H1 (cell line): ENCODE results near the gene RRP12. TPM values are rescaled to one million over a fixed set of nuclear protein-coding genes. Genes with fewer than 3 reads are reported as not detected.

Experiments
- CTCF ChIA-PET: fragments of 300-600 bp; sonication (Branson Sonifier 250); formaldehyde crosslinking; loops from one replicate; lab custom pipeline; 2021; ENCODE audit not compliant: partially characterized antibody; lab: Charles Lee
- POLR2A ChIA-PET: fragments of 300-600 bp; sonication (Branson Sonifier 250); formaldehyde crosslinking; loops from one replicate; lab custom pipeline; 2021; ENCODE audit warnings: inconsistent platforms; ENCODE audit not compliant: partially characterized antibody; lab: Charles Lee
- DNase-seq, 2 experiments: peaks; one replicate each; pipeline versions ENCODE4 v3.0.0 to v3.0.0-alpha.2; 2010 to 2022; ENCODE audit warnings: low spot score in 2 of 2, low read depth in 1 of 2, mixed read lengths in 1 of 2
- FAIRE-seq: peaks from 2 replicates; lab custom pipeline; 2011; peaks lifted over from hg19 to GRCh38; lab: Jason Lieb, UNC
- H2AFZ ChIP-seq: 2 replicates; pipeline ENCODE4 v1.8.1; 2012; ENCODE audit warnings: low read length, inconsistent platforms
- H2AK5ac ChIP-seq: 2 replicates; pipeline ENCODE4 v1.6.1; 2013; ENCODE audit warnings: low read depth, low read length
- H2BK120ac ChIP-seq: replicated peaks from 2 replicates; pipeline ENCODE3; 2013; ENCODE audit warnings: low read depth, low read length, inconsistent platforms
- H2BK12ac ChIP-seq: 2 replicates; pipeline ENCODE4 v1.6.1; 2013; ENCODE audit warnings: low read depth, low read length
- H2BK15ac ChIP-seq: 2 replicates; pipeline ENCODE4 v1.6.1; 2013; ENCODE audit warnings: low read length
- H2BK20ac ChIP-seq: 2 replicates; pipeline ENCODE4 v1.6.1; 2013; ENCODE audit warnings: low read length
- H2BK5ac ChIP-seq: 2 replicates; pipeline ENCODE4 v1.6.1; 2013; ENCODE audit warnings: low read depth, low read length
- H3K14ac ChIP-seq: 2 replicates; pipeline ENCODE4 v1.6.1; 2013; ENCODE audit warnings: inconsistent platforms; ENCODE audit not compliant: insufficient read length
- H3K18ac ChIP-seq: 2 replicates; pipeline ENCODE4 v1.6.1; 2013; ENCODE audit warnings: low read length; ENCODE audit errors: extremely low read depth
- H3K23ac ChIP-seq: 2 replicates; pipeline ENCODE4 v1.6.1; 2013; ENCODE audit warnings: inconsistent platforms; ENCODE audit not compliant: insufficient read length
- H3K23me2 ChIP-seq: 2 replicates; pipeline ENCODE4 v1.6.1; 2013; ENCODE audit warnings: low read depth, low read length
- H3K27ac ChIP-seq: 2 replicates; pipeline ENCODE4 v1.6.1; 2011; ENCODE audit warnings: low read depth, low read length, inconsistent platforms
- H3K27me3 ChIP-seq, 4 experiments: replicated peaks in 1 of 4; 1 replicate in 1 of 4; 2 replicates in 3 of 4; pipeline versions ENCODE4 v1.6.1 to v1.8.1; 2011 to 2013; ENCODE audit warnings: low read length in 3 of 4, mild to moderate bottlenecking in 3 of 4, inconsistent platforms in 2 of 4, mixed read lengths in 2 of 4, moderate library complexity in 1 of 4; ENCODE audit not compliant: control insufficient read depth in 3 of 4, insufficient read depth in 3 of 4; ENCODE audit errors: extremely low read depth in 1 of 4
- H3K36me3 ChIP-seq, 4 experiments: 2 replicates each; pipeline versions ENCODE4 v1.6.1 to v1.8.1; 2011 to 2013; ENCODE audit warnings: mild to moderate bottlenecking in 4 of 4, low read length in 3 of 4, moderate library complexity in 2 of 4, control low read depth in 1 of 4, inconsistent platforms in 1 of 4; ENCODE audit not compliant: insufficient read depth in 4 of 4, control insufficient read depth in 2 of 4
- H3K4ac ChIP-seq: replicated peaks from 2 replicates; pipeline ENCODE3; 2013; ENCODE audit warnings: low read length, low read depth, mixed read lengths, inconsistent platforms; ENCODE audit not compliant: insufficient read length
- H3K4me1 ChIP-seq, 4 experiments: replicated peaks in 1 of 4; 1 replicate in 1 of 4; 2 replicates in 3 of 4; pipeline versions ENCODE4 v1.6.1 to v1.8.1; 2011 to 2013; ENCODE audit warnings: low read length in 3 of 4, inconsistent platforms in 2 of 4, mixed read lengths in 1 of 4; ENCODE audit not compliant: insufficient read depth in 4 of 4, control insufficient read depth in 3 of 4
- H3K4me2 ChIP-seq, 2 experiments: 2 replicates each; pipeline versions ENCODE4 v1.6.1 to v1.8.1; 2011 to 2013; ENCODE audit warnings: low read depth in 2 of 2, low read length in 2 of 2, control low read depth in 1 of 2, inconsistent platforms in 1 of 2, mild to moderate bottlenecking in 1 of 2; ENCODE audit not compliant: insufficient read depth in 1 of 2
- H3K4me3 ChIP-seq, 4 experiments: fragments of 200-600, 300-600 bp in 1 of 4; sonication (generic), shearing (Covaris generic), sonication (Bioruptor Twin) in 1 of 4; 2 replicates each; pipeline versions ENCODE4 v1.5.1 to v1.8.1; 2011 to 2016; ENCODE audit warnings: low read length in 4 of 4, low read depth in 3 of 4, control low read depth in 2 of 4, inconsistent platforms in 2 of 4, mild to moderate bottlenecking in 2 of 4, mixed read lengths in 1 of 4, moderate library complexity in 1 of 4; ENCODE audit not compliant: insufficient read depth in 2 of 4; ENCODE audit errors: extremely low read depth in 1 of 4
- H3K56ac ChIP-seq: replicated peaks from 2 replicates; pipeline ENCODE3; 2013; ENCODE audit warnings: low read depth, mild to moderate bottlenecking, mixed read lengths, low read length, inconsistent platforms; ENCODE audit not compliant: insufficient read length
- H3K79me1 ChIP-seq: 2 replicates; pipeline ENCODE4 v1.6.1; 2013; ENCODE audit warnings: low read depth, low read length, control low read depth
- H3K79me2 ChIP-seq, 2 experiments: 2 replicates each; pipeline versions ENCODE4 v1.6.1 to v1.8.1; 2012 to 2013; ENCODE audit warnings: low read length in 2 of 2, mild to moderate bottlenecking in 2 of 2, inconsistent platforms in 1 of 2; ENCODE audit not compliant: insufficient read depth in 2 of 2, control insufficient read depth in 1 of 2
- H3K9ac ChIP-seq, 4 experiments: replicated peaks in 1 of 4; 1 replicate in 1 of 4; 2 replicates in 3 of 4; pipeline versions ENCODE4 v1.6.1 to v1.8.1; 2011 to 2013; ENCODE audit warnings: low read depth in 3 of 4, low read length in 3 of 4, control low read depth in 2 of 4, mild to moderate bottlenecking in 2 of 4, moderate library complexity in 2 of 4, inconsistent platforms in 1 of 4; ENCODE audit errors: extremely low read depth in 1 of 4
- H3K9me3 ChIP-seq, 2 experiments: 2 replicates each; pipeline versions ENCODE4 v1.6.1 to v1.8.1; 2012 to 2013; ENCODE audit warnings: mild to moderate bottlenecking in 2 of 2, moderate library complexity in 2 of 2, control low read depth in 1 of 2, inconsistent platforms in 1 of 2, low read depth in 1 of 2, low read length in 1 of 2, mixed read lengths in 1 of 2; ENCODE audit not compliant: insufficient read depth in 2 of 2
- H4K20me1 ChIP-seq, 2 experiments: replicated peaks in 1 of 2; 2 replicates each; pipeline versions ENCODE3 to v1.8.1; 2011 to 2013; ENCODE audit warnings: inconsistent platforms in 2 of 2, low read length in 2 of 2, mild to moderate bottlenecking in 1 of 2; ENCODE audit not compliant: insufficient read depth in 2 of 2, control insufficient read depth in 1 of 2
- H4K5ac ChIP-seq: 2 replicates; pipeline ENCODE4 v1.6.1; 2013; ENCODE audit warnings: low read length, low read depth, mixed read lengths, inconsistent platforms; ENCODE audit not compliant: insufficient read length
- H4K8ac ChIP-seq: 2 replicates; pipeline ENCODE4 v1.8.0; 2013; ENCODE audit warnings: mild to moderate bottlenecking, moderate library complexity, low read length, inconsistent platforms; ENCODE audit not compliant: insufficient read depth; ENCODE audit errors: extremely low read depth
- H4K91ac ChIP-seq: replicated peaks from 2 replicates; pipeline ENCODE3; 2013; ENCODE audit warnings: low read length, mixed read lengths, inconsistent platforms; ENCODE audit not compliant: insufficient read length
- ASH2L ChIP-seq: fragments of 200-600, 300-600 bp; sonication (generic); IDR thresholded peaks from one replicate; pipeline ENCODE4 v1.7.1; 2017; ENCODE audit warnings: low read length
- CBX8 ChIP-seq: fragments of 300-800, 300-1000 bp; sonication (generic); IDR thresholded peaks from 2 replicates; pipeline ENCODE4 v1.7.1; 2016; ENCODE audit warnings: low read depth, low read length, borderline replicate concordance
- CHD1 ChIP-seq: IDR thresholded peaks from 2 replicates; pipeline ENCODE4 v1.6.1; 2012; ENCODE audit warnings: low read depth, low read length, improper control_type of control experiment
- CREB1 ChIP-seq: IDR thresholded peaks from 2 replicates; pipeline ENCODE4 v1.6.1; 2012; ENCODE audit warnings: inconsistent platforms
- KDM1A ChIP-seq: fragments of 200-600, 300-600 bp; sonication (generic); IDR thresholded peaks from 2 replicates; pipeline ENCODE4 v1.7.1; 2016; ENCODE audit warnings: mild to moderate bottlenecking, low read length, borderline replicate concordance
- NRF1 ChIP-seq: IDR thresholded peaks from 2 replicates; pipeline ENCODE4 v1.6.1; 2011; ENCODE audit warnings: mild to moderate bottlenecking, low read depth, low read length, improper control_type of control experiment
- POU5F1 ChIP-seq: IDR thresholded peaks from 2 replicates; pipeline ENCODE4 v1.6.1; 2011; ENCODE audit warnings: low read depth, mild to moderate bottlenecking, low read length, moderate library complexity
- RBBP5 ChIP-seq: IDR thresholded peaks from 2 replicates; pipeline ENCODE4 v1.7.1; 2012; ENCODE audit warnings: low read depth, mild to moderate bottlenecking, inconsistent platforms, low read length, moderate library complexity, borderline replicate concordance
- SP1 ChIP-seq: IDR thresholded peaks from 2 replicates; pipeline ENCODE4 v1.6.1; 2011; ENCODE audit warnings: low read depth, low read length
- YY1 ChIP-seq: IDR thresholded peaks from 2 replicates; pipeline ENCODE4 v1.6.1; 2011; ENCODE audit warnings: low read depth, mild to moderate bottlenecking, low read length
- WGBS, 2 experiments: shearing (Covaris generic) in 1 of 2; methylation state at CpG; one replicate each; pipeline versions ENCODE4 v1.1.6 to v1.1.7; 2013 to 2015; ENCODE audit warnings: low lambda C conversion rate in 2 of 2, mixed read lengths in 2 of 2, inconsistent platforms in 1 of 2, low coverage in 1 of 2, missing lambda C conversion rate in 1 of 2; ENCODE audit not compliant: insufficient replicate concordance in 2 of 2, insufficient coverage in 1 of 2, insufficient read length in 1 of 2; ENCODE audit errors: extremely low coverage in 1 of 2, missing lambda C conversion rate in 1 of 2; 5-methylcytosine and 5-hydroxymethylcytosine counted together
- polyA plus RNA-seq, 7 experiments: library from polyadenylated mRNA; depleted of rRNA in 3 of 7; stranded (reverse) in 5 of 7; unstranded in 2 of 7; fragments of >200 nt in 5 of 7; fragments of 200-250 nt in 2 of 7; gene quantifications; 1 replicate in 5 of 7; 2 replicates in 1 of 7; 4 replicates in 1 of 7; pipeline versions ENCODE4 v1.2.1 to v1.2.3, GENCODE V29; 2011 to 2013; ENCODE audit warnings: missing spikeins in 2 of 7, mixed read lengths in 2 of 7
- total RNA-seq: library from RNA; stranded (reverse); fragmentation: NEBNext Ultra II Directional; extraction: Animal tissue kit (Norgen Biotek cat#: 25700); gene quantifications from 2 replicates; pipeline ENCODE4 v1.2.1, GENCODE V29; 2021
- TF ChIP-seq, protein P1 (sequence below): IDR thresholded peaks from 2 replicates; pipeline ENCODE4 v1.6.1; 2012; ENCODE audit warnings: inconsistent platforms

RRP12 gene
- total and polyA plus RNA-seq, 2 of the 8 experiments (the other 6 are each of a cell fraction or from before 2014, with no cell fraction given): 21.0 to 65.8 TPM

DNA sequence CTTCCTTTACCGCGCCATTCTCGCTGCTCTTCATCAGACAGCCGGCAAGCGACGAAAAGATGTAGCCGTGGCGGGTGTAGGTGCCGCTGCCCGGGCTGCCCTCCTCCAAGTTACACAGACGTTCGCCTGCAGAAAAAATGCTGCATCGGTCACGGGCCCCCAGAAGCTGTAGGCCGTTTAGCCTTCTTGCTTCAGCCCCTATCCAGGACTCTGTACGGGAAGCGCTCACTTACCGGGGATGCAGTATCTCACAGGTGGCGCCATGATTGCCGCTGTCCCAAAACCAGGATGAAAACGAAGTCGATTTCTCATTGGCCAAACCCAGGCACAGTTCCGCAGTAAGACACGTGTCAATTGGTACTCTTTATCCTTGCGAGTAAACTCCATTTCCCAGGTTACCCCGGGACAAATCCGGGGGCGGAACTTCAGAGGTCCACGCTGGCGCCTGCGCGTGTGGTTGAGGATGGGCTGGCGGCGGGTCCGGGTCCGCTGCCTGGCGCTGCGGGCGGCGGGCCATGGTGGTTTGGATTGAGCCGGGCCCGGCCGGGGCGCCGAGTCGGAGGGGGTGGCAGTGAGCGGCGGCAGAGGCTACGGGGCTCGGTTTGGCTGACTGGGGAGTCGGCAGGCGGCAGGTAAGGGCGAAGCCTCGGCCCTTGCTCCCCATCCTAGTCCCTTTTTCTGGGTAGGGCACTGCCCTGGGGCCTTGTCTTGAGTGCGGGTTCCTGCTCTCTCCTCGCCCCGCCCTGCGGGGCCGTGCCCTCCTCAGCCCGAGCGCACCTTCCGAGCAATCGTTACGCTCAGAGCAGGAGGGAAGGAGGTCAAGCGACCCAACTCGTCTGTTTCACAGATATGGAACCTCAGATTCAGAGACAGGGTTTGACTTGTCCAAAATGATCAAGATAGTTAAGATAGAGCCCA lies 44.8 kb upstream of the RRP12 start, which contains the start of the genes EXOSC1 and ZDHHC16:
Gene EXOSC1, minus strand, starts transcription at position 285 of the 918 bp plus-strand sequence. Its CDS starts 21 bp downstream, at position 264.
Gene ZDHHC16, plus strand, starts transcription at position 454 of the 918 bp plus-strand sequence. CDS start 5,501 bp downstream, outside the sequence.
- peak within 1 kb of the TSS; percentile 45; the same call in 1 of the 2 replicates for H2BK12ac ChIP-seq
- FAIRE-seq: peak; percentile 92
- peak within 1 kb of the TSS; percentile 97 for H3K18ac ChIP-seq
- H3K56ac ChIP-seq: peak within 1 kb of the TSS; percentile 81
- H4K8ac ChIP-seq: peak within 1 kb of the TSS; percentile 98
- no peaks in the 10 kb centered on the region for H3K27me3 ChIP-seq
- H2AFZ ChIP-seq: peak within 1 kb of the TSS; percentile 79
- H3K4me2 ChIP-seq: peak within 1 kb of the TSS; percentile 85 to 88
- peaks cover 7% of the 10 kb centered on the region for H3K23me2 ChIP-seq
- H3K4me3 ChIP-seq: peak within 1 kb of the TSS; percentile 78 to 98 (median 87)
- H3K4me1 ChIP-seq: peaks cover 0 to 8% (median under 1%) of the 10 kb centered on the region in 4 experiments; a peak in 5 of 7 replicates
- peak within 1 kb of the TSS; percentile 66 for H2BK5ac ChIP-seq
- no peak within 1 kb of the TSS for H2BK20ac ChIP-seq
- ChIA-PET POLR2A (interaction anchor here (1.0 to 13.8 kb wide), 7 partner anchors 9 to 39 kb away, joined by 3 to 185 read pairs (median 5); no protein-coding TSS in a partner anchor), CTCF (interaction anchor here (1.1 to 2.5 kb wide), 2 partner anchors 18 to 38 kb away, joined by 3 to 19 read pairs; no protein-coding TSS in a partner anchor)
- H3K23ac ChIP-seq: no peak within 1 kb of the TSS
- peaks cover 0 to 4% of the 10 kb centered on the region in 2 experiments for H4K20me1 ChIP-seq
- H3K27ac ChIP-seq: peak within 1 kb of the TSS; percentile 78
- H3K9ac ChIP-seq: peak within 1 kb of the TSS; percentile 75 to 92 (median 86)
- peak within 1 kb of the TSS; percentile 62 for H3K4ac ChIP-seq
- H3K9me3 ChIP-seq: no peaks in the 10 kb centered on the region
- H3K79me1 ChIP-seq: peaks cover 13% of the 10 kb centered on the region
- no peak within 1 kb of the TSS for H2BK120ac ChIP-seq
- H3K79me2 ChIP-seq: peaks cover 15 to 42% of the 10 kb centered on the region in 2 experiments
- H4K91ac ChIP-seq: no peak within 1 kb of the TSS
- peak; percentile 86 to 94 for DNase-seq
- WGBS, 2 experiments: 4% methylated on average over 64 of the region's 66 CpGs; no CpG with 5 or more reads in 1 of the 2 experiments
- no peak within 1 kb of the TSS for H3K14ac ChIP-seq
- peak within 1 kb of the TSS; percentile 79 for H4K5ac ChIP-seq
- H2AK5ac ChIP-seq: peak within 1 kb of the TSS; percentile 40; the same call in 1 of the 2 replicates
- peaks cover 2 to 11% (median 9%) of the 10 kb centered on the region in 4 experiments; a peak in 5 of 8 replicates for H3K36me3 ChIP-seq
- H2BK15ac ChIP-seq: no peak within 1 kb of the TSS
- TF ChIP-seq, protein P1, sequence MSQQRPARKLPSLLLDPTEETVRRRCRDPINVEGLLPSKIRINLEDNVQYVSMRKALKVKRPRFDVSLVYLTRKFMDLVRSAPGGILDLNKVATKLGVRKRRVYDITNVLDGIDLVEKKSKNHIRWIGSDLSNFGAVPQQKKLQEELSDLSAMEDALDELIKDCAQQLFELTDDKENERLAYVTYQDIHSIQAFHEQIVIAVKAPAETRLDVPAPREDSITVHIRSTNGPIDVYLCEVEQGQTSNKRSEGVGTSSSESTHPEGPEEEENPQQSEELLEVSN: no peak; the same call in 1 of the 2 replicates
- peak; percentile 27 for TF ChIP-seq CREB1
- TF ChIP-seq KDM1A: peak; percentile 25; the same call in 1 of the 2 replicates
- peak; percentile 68; the same call in 1 of the 2 replicates for TF ChIP-seq RBBP5
- no peak for TF ChIP-seq POU5F1
- peak; percentile 77 for TF ChIP-seq ASH2L
- TF ChIP-seq YY1: peak; percentile 94
- TF ChIP-seq CBX8: no peak
- TF ChIP-seq NRF1: peak; percentile 86
- no peak for TF ChIP-seq CHD1
- TF ChIP-seq SP1: peak; percentile 97
